Umbilical cord (tissue), 2 donors: Measurements from ENCODE around the gene KCNAB1. TPM values are rescaled to one million over a fixed set of nuclear protein-coding genes. Genes with fewer than 3 reads are reported as not detected.
"Not testable (repeated sequence)": the region's sequence is repeated elsewhere in the genome, so short reads cannot be mapped to it uniquely, and the experiment has no call there.

Source experiments
- DNase-seq: peaks from one replicate; pipeline ENCODE4 v3.0.0-alpha.2; 2015; ENCODE audit warnings: low spot score
- total RNA-seq: library from RNA; depleted of rRNA; stranded (reverse); fragments of >200 nt; gene quantifications from one replicate; pipeline ENCODE4 v1.2.3, GENCODE V29; 2014; ENCODE audit warnings: low replicate concordance; ENCODE audit not compliant: insufficient read depth

The KCNAB1 gene
- total RNA-seq, 1 donor from 2014 or later, result 0.72 TPM

- no peak for DNase-seq
These were observed 443.7 kb downstream of the KCNAB1 start for GRCh38 chr3:156563900-156564682.

GRCh38 chr3:156569016-156569415, 448.6 kb downstream of the KCNAB1 start:
- DNase-seq, result not testable (repeated sequence)

GRCh38 chr3:156569881-156570280, 449.5 kb downstream of the KCNAB1 start:
- DNase-seq, result not testable (repeated sequence)

- DNase-seq, result peak; percentile 19
These were observed 455.3 kb downstream of the KCNAB1 start for GRCh38 chr3:156575641-156576040.

GRCh38 chr3:156576051-156576450, 455.7 kb downstream of the KCNAB1 start:
- DNase-seq, result no peak

- DNase-seq, result no peak
These were observed 456.4 kb downstream of the KCNAB1 start for GRCh38 chr3:156576651-156577348.

- no peak for DNase-seq
These were observed 457.4 kb downstream of the KCNAB1 start for GRCh38 chr3:156577736-156578135.

- DNase-seq, result peak; percentile 25
These were observed 459.1 kb downstream of the KCNAB1 start for GRCh38 chr3:156579427-156579851.

GRCh38 chr3:156581033-156581432, 460.7 kb downstream of the KCNAB1 start:
- DNase-seq, result no peak

GRCh38 chr3:156581954-156582353, 461.6 kb downstream of the KCNAB1 start:
- DNase-seq, result no peak

- DNase-seq, result no peak
These were observed 462.3 kb downstream of the KCNAB1 start for GRCh38 chr3:156582532-156583183.

GRCh38 chr3:156583469-156583868, 463.1 kb downstream of the KCNAB1 start:
- no peak for DNase-seq

- DNase-seq, result peak; percentile 68
These were observed 466.8 kb downstream of the KCNAB1 start for GRCh38 chr3:156586905-156587759.

- no peak for DNase-seq
These were observed 467.3 kb downstream of the KCNAB1 start for GRCh38 chr3:156587760-156588069.

Other genes with a start within 250 kb of the KCNAB1 start
- gene GMPS, start 249.9 kb upstream of the KCNAB1 start, total RNA-seq, result 31.1 TPM